Keratinocyte (primary cell): ENCODE measurements around the gene XK.

Source experiments
- CTCF ChIP-seq, 3 experiments: IDR thresholded peaks in 1 of 3; conservative IDR thresholded peaks in 1 of 3; optimal IDR thresholded peaks in 1 of 3; 2 replicates in 2 of 3; 3 replicates in 1 of 3; pipeline versions ENCODE3 to v1.5.1; 2011; ENCODE audit warnings: low read length in 3 of 3, mild to moderate bottlenecking in 3 of 3, moderate library complexity in 2 of 3, control low read depth in 1 of 3, inconsistent platforms in 1 of 3; ENCODE audit not compliant: insufficient read depth in 2 of 3; ENCODE audit errors: extremely low read depth in 1 of 3
- EZH2 ChIP-seq: IDR thresholded peaks from one replicate; pipeline ENCODE4 v1.6.1; 2012; ENCODE audit warnings: inconsistent platforms, mild to moderate bottlenecking, low read length, moderate library complexity

- TF ChIP-seq CTCF (optimal IDR thresholded peaks at IDR 0.05 in 1 of 3, IDR thresholded peaks at IDR 0.05 in 1 of 3, conservative IDR thresholded peaks at IDR 0.05 in 1 of 3; ENCODE audit: extremely low read depth in 1 of 3, insufficient read depth in 2 of 3, low read length in 3 of 3) (no peak), EZH2 (no peak)
These were observed 8.3 kb upstream of the XK start for GRCh38 chrX:37677243-37677642.
